GM23338 (cell line): ENCODE data around the gene COG7. TPM values are rescaled to one million over a fixed set of nuclear protein-coding genes. Genes with fewer than 3 reads are reported as not detected.

Experiments used
- ATAC-seq: fragments of 200-7000 bp; cut with Tn5 transposase; 3 replicates; pipeline ENCODE4 v1.9.1; 2020
- DNase-seq: peaks from one replicate; pipeline ENCODE4 v3.0.0-alpha.2; 2015; ENCODE audit warnings: low spot score
- H2AFZ ChIP-seq: fragments of 200-600 bp; sonication (generic); 2 replicates; pipeline ENCODE4 v1.8.0; 2016; ENCODE audit warnings: antibody characterized with exemption, mild to moderate bottlenecking, moderate library complexity
- H3F3A ChIP-seq: fragments of 200-600 bp; sonication (generic); replicated peaks from 2 replicates; pipeline ENCODE4 v1.8.0; 2017; ENCODE audit warnings: antibody characterized with exemption, mixed run types, low read depth
- H3K27ac ChIP-seq: fragments of 200-600 bp; sonication (generic); 2 replicates; pipeline ENCODE4 v1.6.1; 2016; ENCODE audit warnings: low read depth
- H3K27me3 ChIP-seq: fragments of 200-600 bp; sonication (generic); 2 replicates; pipeline ENCODE4 v1.8.0; 2016; ENCODE audit warnings: mild to moderate bottlenecking, mixed run types, moderate library complexity; ENCODE audit not compliant: insufficient read depth
- H3K36me3 ChIP-seq: fragments of 200-600 bp; sonication (generic); 2 replicates; pipeline ENCODE4 v1.8.0; 2016; ENCODE audit warnings: mild to moderate bottlenecking; ENCODE audit not compliant: insufficient read depth
- H3K4me1 ChIP-seq: fragments of 200-600 bp; sonication (generic); 2 replicates; pipeline ENCODE4 v1.8.0; 2016; ENCODE audit warnings: mild to moderate bottlenecking, moderate library complexity; ENCODE audit not compliant: insufficient read depth
- H3K4me2 ChIP-seq: fragments of 200-600 bp; sonication (generic); 2 replicates; pipeline ENCODE4 v1.7.1; 2017; ENCODE audit warnings: mixed run types
- H3K4me3 ChIP-seq: fragments of 200-600 bp; sonication (generic); 2 replicates; pipeline ENCODE4 v1.6.1; 2016; ENCODE audit warnings: mixed run types
- H3K79me2 ChIP-seq: fragments of 200-600 bp; sonication (generic); replicated peaks from 2 replicates; pipeline ENCODE4 v1.8.0; 2017; ENCODE audit warnings: mild to moderate bottlenecking; ENCODE audit not compliant: insufficient read depth
- H3K9me2 ChIP-seq: fragments of 200-600 bp; sonication (generic); 2 replicates; pipeline ENCODE4 v1.8.0; 2017; ENCODE audit not compliant: insufficient read depth
- H4K20me1 ChIP-seq: fragments of 200-600 bp; sonication (generic); replicated peaks from 2 replicates; pipeline ENCODE4 v1.8.0; 2017; ENCODE audit warnings: mild to moderate bottlenecking; ENCODE audit not compliant: insufficient read depth
- H3K27ac Mint-ChIP-seq: 2 replicates; pipeline ENCODE4 v1.8.0; 2020; ENCODE audit warnings: inconsistent platforms, mild to moderate bottlenecking, moderate library complexity, mixed read lengths
- H3K27me3 Mint-ChIP-seq: 3 replicates; pipeline ENCODE4 v1.8.0; 2022; ENCODE audit warnings: low read depth, mild to moderate bottlenecking, moderate library complexity, mixed read lengths, inconsistent platforms; ENCODE audit not compliant: insufficient read depth, poor library complexity
- H3K36me3 Mint-ChIP-seq: 3 replicates; pipeline ENCODE4 v1.8.0; 2021; ENCODE audit warnings: low read depth, mild to moderate bottlenecking, inconsistent platforms, moderate library complexity, mixed read lengths
- H3K4me1 Mint-ChIP-seq: 3 replicates; pipeline ENCODE4 v1.8.0; 2020; ENCODE audit warnings: mild to moderate bottlenecking, inconsistent platforms, mixed read lengths
- H3K4me3 Mint-ChIP-seq: 3 replicates; pipeline ENCODE4 v1.8.0; 2021; ENCODE audit warnings: moderate library complexity, mild to moderate bottlenecking, inconsistent platforms, mixed read lengths
- H3K9me3 Mint-ChIP-seq: 3 replicates; pipeline ENCODE4 v1.8.0; 2020; ENCODE audit warnings: moderate library complexity, mild to moderate bottlenecking, inconsistent platforms, mixed read lengths
- CTCF ChIP-seq, 2 experiments: fragments of 200-600 bp in 1 of 2; sonication (generic) in 1 of 2; conservative IDR thresholded peaks; 2 replicates each; pipeline versions ENCODE4 v1.5.1 to v1.6.1; 2016 to 2017; ENCODE audit warnings: antibody characterized with exemption in 2 of 2, low read depth in 2 of 2, mild to moderate bottlenecking in 2 of 2, moderate library complexity in 1 of 2
- EZH2 ChIP-seq: fragments of 200-600 bp; sonication (generic); IDR thresholded peaks from one replicate; pipeline ENCODE4 v1.8.0; 2017; ENCODE audit warnings: antibody characterized with exemption, mild to moderate bottlenecking, low read depth; ENCODE audit not compliant: unreplicated experiment
- EZH2phosphoT487 ChIP-seq: fragments of 200-600 bp; sonication (generic); IDR thresholded peaks from one replicate; pipeline ENCODE4 v1.8.1; 2018; ENCODE audit warnings: antibody characterized with exemption; ENCODE audit not compliant: unreplicated experiment
- JUNB ChIP-seq: IDR thresholded peaks from one replicate; pipeline ENCODE4 v1.6.1; 2016; ENCODE audit warnings: antibody characterized with exemption; ENCODE audit not compliant: unreplicated experiment
- NANOG ChIP-seq: IDR thresholded peaks from 2 replicates; pipeline ENCODE4 v1.6.1; 2016; ENCODE audit warnings: antibody characterized with exemption, borderline replicate concordance
- POLR2AphosphoS5 ChIP-seq: IDR thresholded peaks from 2 replicates; pipeline ENCODE4 v1.6.1; 2016; ENCODE audit warnings: antibody characterized with exemption, low read depth
- REST ChIP-seq: IDR thresholded peaks from one replicate; pipeline ENCODE4 v1.6.1; 2018; ENCODE audit warnings: antibody characterized with exemption; ENCODE audit not compliant: unreplicated experiment
- STAT1 ChIP-seq: IDR thresholded peaks from one replicate; pipeline ENCODE4 v1.6.1; 2016; ENCODE audit warnings: antibody characterized with exemption; ENCODE audit not compliant: unreplicated experiment
- ZNF114 ChIP-seq: fragments of 250-450 bp; sonication (Bioruptor Pico); IDR thresholded peaks from 2 replicates; pipeline ENCODE4 v1.5.0; 2020; ENCODE audit warnings: mild to moderate bottlenecking, moderate library complexity
- ZNF331 ChIP-seq: fragments of 250-450 bp; sonication (Bioruptor Pico); IDR thresholded peaks from 2 replicates; pipeline ENCODE4 v1.5.0; 2020; ENCODE audit warnings: low read depth, mild to moderate bottlenecking, moderate library complexity
- ZNF462 ChIP-seq: fragments of 250-450 bp; sonication (Bioruptor Pico); IDR thresholded peaks from 2 replicates; pipeline ENCODE4 v1.5.0; 2020; ENCODE audit warnings: mild to moderate bottlenecking, moderate library complexity
- polyA plus RNA-seq: library from polyadenylated mRNA; unstranded; fragments of >200 nt; fragmentation: Nextera tagmentation; extraction: Ambion mirVana; gene quantifications from 2 replicates; pipeline ENCODE4 v1.2.1, GENCODE V29; 2016
- total RNA-seq: library from RNA; depleted of rRNA; stranded (reverse); fragments of >200 nt; shearing (Covaris generic); gene quantifications from 2 replicates; pipeline ENCODE4 v1.2.3, GENCODE V29; 2014

Gene COG7
- total and polyA plus RNA-seq, 2 experiments from 2014 or later: 9.2 to 20.0 TPM

GRCh38 chr16:23465179-23465578, 12.2 kb upstream of the COG7 start:
- no peak for DNase-seq
- Mint-ChIP-seq H3K4me3 (no peak overlapping the region), H3K36me3 (peaks cover 42% of the 10 kb centered on the region), H3K27me3 (peaks cover 3% of the 10 kb centered on the region), H3K27ac (no peak overlapping the region), H3K4me1 (no peaks in the 10 kb centered on the region), H3K9me3 (no peaks in the 10 kb centered on the region)
- H3K4me2 ChIP-seq: no peak overlapping the region
- no peaks in the 10 kb centered on the region for H3K9me2 ChIP-seq
- TF ChIP-seq JUNB: no peak
- no peak overlapping the region for H3K27ac ChIP-seq
- H3K4me1 ChIP-seq: no peaks in the 10 kb centered on the region
- no peak for ATAC-seq
- peaks cover 5% of the 10 kb centered on the region for H4K20me1 ChIP-seq
- H3K79me2 ChIP-seq: no peaks in the 10 kb centered on the region
- no peak overlapping the region for H2AFZ ChIP-seq
- peaks cover 42% of the 10 kb centered on the region for H3K36me3 ChIP-seq
- H3K27me3 ChIP-seq: no peaks in the 10 kb centered on the region
- no peak overlapping the region for H3K4me3 ChIP-seq
- H3F3A ChIP-seq: 0 out of 2 replicates have a peak, but pooled peaks cover 3% of the 10 kb centered on the region

- H3K27me3 ChIP-seq: no peaks in the 10 kb centered on the region
- Mint-ChIP-seq H3K9me3 (no peaks in the 10 kb centered on the region), H3K4me1 (no peaks in the 10 kb centered on the region), H3K36me3 (peaks cover 32% of the 10 kb centered on the region), H3K27ac (no peak overlapping the region), H3K27me3 (peaks cover 6% of the 10 kb centered on the region), H3K4me3 (no peak overlapping the region)
- no peaks in the 10 kb centered on the region for H3K9me2 ChIP-seq
- H2AFZ ChIP-seq: no peak overlapping the region
- H3F3A ChIP-seq: 0 out of 2 replicates have a peak, but pooled peaks cover 3% of the 10 kb centered on the region
- H3K36me3 ChIP-seq: peaks cover 35% of the 10 kb centered on the region
- no peak for DNase-seq
- peaks cover 5% of the 10 kb centered on the region for H4K20me1 ChIP-seq
- H3K4me1 ChIP-seq: no peaks in the 10 kb centered on the region
- no peaks in the 10 kb centered on the region for H3K79me2 ChIP-seq
- no peak overlapping the region for H3K4me3 ChIP-seq
- ATAC-seq: no peak
- no peak overlapping the region for H3K4me2 ChIP-seq
- no peak overlapping the region for H3K27ac ChIP-seq
- no peak for TF ChIP-seq ZNF114 (CRISPR knock-in tag)
- no peak for TF ChIP-seq REST
- TF ChIP-seq ZNF331 (CRISPR knock-in tag): no peak
- no peak for TF ChIP-seq EZH2phosphoT487
- no peak for TF ChIP-seq JUNB
- no peak for TF ChIP-seq ZNF462 (CRISPR knock-in tag)
- no peak for TF ChIP-seq CTCF (conservative IDR thresholded peaks at IDR 0.05; ENCODE audit: low read depth in 2 of 2)
- no peak for TF ChIP-seq POLR2AphosphoS5
- TF ChIP-seq STAT1: no peak
- TF ChIP-seq EZH2: no peak
- no peak for TF ChIP-seq NANOG
These were observed 11.2 kb upstream of the COG7 start for GRCh38 chr16:23464196-23464595.
